ENCODE measurements around the gene LRAT.

Gene LRAT

DNA sequence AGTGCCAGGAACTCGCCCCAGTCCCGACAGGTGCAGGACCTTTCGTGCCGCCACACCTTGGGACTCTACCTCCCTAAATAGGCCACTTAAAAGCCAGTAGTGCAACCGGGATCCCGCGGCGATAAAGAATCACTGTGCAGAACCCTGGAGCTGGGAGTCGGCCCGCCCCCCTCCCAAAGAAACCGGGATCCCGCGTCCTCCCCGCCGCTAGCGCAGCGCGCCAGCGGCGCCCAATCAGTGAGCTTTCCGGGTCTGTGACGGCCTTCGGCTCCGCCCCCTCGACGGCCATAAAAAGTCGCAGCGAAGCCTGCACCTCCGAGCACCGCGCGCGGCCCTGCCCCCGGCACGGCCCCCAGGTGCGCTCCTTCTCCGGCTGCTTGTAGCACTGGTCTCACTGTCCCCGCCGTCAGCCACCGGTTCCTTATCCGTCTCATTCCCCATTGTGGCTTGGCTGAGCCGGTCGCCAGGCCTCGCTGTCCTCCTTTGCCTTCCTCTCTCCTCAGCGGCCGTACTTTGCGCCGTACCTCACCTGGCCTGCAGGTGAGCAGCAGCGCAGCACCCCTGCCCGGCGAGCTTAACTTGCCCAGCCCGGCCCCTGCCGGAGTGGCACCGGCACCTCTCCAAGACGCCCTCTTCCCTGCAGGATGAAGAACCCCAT is at the start of gene LRAT:
Gene LRAT, plus strand, starts transcription at position 318 of the 658 bp plus-strand sequence. Its CDS starts 327 bp downstream, at position 645.
- no peak for DNase-seq (ENCODE audit: low read depth)

DNA sequence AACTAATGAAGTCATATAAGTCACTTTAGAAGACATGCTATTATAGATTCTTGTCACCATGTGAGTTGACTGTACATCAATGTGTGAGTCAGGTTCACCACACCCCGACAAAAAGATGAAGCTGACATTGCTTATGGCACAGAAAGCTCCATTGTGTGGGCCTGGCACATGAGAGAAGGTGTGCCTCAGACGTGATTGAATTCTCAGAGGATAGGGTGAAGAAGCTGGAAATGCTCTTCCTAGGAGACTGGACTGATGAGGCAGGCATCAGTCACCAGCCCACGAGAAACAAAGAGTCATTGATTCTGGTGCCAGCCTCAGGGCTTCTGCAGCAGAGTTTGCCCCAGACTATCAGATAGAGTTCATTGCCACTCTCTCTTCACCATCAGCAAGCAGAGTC is 35.9 kb upstream of the LRAT start:
- no peak for DNase-seq (ENCODE audit: low read depth)
- TF ChIP-seq, protein P1, sequence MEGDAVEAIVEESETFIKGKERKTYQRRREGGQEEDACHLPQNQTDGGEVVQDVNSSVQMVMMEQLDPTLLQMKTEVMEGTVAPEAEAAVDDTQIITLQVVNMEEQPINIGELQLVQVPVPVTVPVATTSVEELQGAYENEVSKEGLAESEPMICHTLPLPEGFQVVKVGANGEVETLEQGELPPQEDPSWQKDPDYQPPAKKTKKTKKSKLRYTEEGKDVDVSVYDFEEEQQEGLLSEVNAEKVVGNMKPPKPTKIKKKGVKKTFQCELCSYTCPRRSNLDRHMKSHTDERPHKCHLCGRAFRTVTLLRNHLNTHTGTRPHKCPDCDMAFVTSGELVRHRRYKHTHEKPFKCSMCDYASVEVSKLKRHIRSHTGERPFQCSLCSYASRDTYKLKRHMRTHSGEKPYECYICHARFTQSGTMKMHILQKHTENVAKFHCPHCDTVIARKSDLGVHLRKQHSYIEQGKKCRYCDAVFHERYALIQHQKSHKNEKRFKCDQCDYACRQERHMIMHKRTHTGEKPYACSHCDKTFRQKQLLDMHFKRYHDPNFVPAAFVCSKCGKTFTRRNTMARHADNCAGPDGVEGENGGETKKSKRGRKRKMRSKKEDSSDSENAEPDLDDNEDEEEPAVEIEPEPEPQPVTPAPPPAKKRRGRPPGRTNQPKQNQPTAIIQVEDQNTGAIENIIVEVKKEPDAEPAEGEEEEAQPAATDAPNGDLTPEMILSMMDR (IDR thresholded peaks at IDR 0.05; ENCODE audit: insufficient read depth, low read depth, low read length, missing control alignments): no peak
- H3K4me3 ChIP-seq (ENCODE audit: low read depth, low read length): no peak overlapping the region

More for the DNA sequence above, at the start of gene LRAT:
- H3K4me3 ChIP-seq (ENCODE audit: low read depth, low read length): no peak within 1 kb of the TSS
- TF ChIP-seq, protein P1 (IDR thresholded peaks at IDR 0.05; ENCODE audit: insufficient read depth, low read depth, low read length, missing control alignments): no peak

DNA sequence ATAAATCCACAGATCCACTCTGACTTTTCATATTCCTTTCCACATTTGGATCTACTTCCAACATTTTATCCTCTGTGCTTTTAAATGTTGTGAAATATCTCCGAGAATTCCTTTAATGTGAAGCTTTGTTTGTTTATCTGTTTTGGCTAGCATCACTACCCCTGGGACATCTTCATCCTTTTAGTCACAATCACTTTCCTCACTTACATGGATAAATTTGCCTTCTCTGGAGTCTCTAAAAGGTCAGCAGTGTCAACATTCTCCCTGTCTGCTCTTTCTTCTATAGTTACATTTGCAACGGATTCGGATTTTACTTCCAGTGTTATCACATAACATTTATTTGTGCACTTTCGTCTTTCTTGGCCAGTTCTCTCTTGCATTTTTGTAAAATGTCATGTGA is 34.2 kb upstream of the LRAT start:
- TF ChIP-seq, protein P1 (IDR thresholded peaks at IDR 0.05; ENCODE audit: insufficient read depth, low read depth, low read length, missing control alignments): no peak
- DNase-seq (ENCODE audit: low read depth): no peak
- no peak overlapping the region for H3K4me3 ChIP-seq (ENCODE audit: low read depth, low read length)

DNA sequence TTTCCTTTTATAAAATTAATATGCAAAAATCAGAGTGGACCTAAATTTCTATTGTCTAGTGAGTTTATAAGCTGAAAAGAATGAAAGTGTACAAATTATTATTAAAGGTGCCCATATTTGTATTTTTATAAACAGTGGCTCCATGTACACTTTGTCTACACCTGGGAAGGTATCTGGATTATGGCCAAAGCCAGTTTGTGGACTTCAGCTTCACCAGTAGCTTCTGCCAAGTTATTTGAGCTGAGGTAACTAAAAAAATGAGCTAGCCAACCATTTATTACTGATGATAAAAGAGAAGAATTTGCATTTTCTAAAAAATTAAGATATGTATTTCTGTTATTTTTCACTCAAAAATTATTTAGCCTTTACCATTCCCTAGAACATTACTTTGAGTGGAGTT is 32.3 kb upstream of the LRAT start:
- TF ChIP-seq, protein P1 (IDR thresholded peaks at IDR 0.05; ENCODE audit: insufficient read depth, low read depth, low read length, missing control alignments): no peak
- H3K4me3 ChIP-seq (ENCODE audit: low read depth, low read length): no peak overlapping the region
- no peak for DNase-seq (ENCODE audit: low read depth)

DNA sequence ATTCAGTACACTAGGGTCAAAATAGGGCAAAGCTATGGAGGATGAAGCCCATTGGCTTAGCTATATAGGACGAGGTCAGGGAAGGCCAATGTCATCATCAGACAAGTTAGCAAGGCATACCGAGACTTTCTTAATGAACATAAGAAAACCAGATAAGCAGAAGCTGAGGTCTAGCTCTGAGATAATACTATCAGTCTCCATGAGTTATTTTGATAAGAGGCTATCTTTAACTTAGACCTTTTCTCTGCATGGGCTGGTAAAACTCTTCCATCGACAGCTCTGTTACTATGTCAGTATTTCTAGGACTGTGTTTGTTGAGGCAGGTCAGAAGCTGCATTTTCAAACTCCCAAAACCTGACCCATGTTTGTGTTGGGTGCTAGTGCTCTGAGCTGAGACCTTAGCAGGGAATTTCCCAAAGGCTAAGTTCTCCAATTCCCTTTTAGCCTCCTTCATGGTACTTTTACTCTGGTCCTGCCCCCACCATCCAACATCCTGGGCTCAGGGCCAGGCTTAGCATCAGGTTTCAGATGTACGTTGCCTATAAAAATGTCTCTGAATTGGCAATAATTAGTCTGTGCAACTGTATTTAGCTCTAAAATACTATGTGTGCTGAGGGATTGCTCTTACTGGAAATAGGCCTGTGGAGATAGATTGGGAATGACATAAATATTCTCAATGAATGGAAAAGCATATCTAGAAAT is 29.3 kb upstream of the LRAT start:
- no peak for DNase-seq (ENCODE audit: low read depth)
- no peak overlapping the region for H3K4me3 ChIP-seq (ENCODE audit: low read depth, low read length)
- TF ChIP-seq, protein P1 (IDR thresholded peaks at IDR 0.05; ENCODE audit: insufficient read depth, low read depth, low read length, missing control alignments): no peak

DNA sequence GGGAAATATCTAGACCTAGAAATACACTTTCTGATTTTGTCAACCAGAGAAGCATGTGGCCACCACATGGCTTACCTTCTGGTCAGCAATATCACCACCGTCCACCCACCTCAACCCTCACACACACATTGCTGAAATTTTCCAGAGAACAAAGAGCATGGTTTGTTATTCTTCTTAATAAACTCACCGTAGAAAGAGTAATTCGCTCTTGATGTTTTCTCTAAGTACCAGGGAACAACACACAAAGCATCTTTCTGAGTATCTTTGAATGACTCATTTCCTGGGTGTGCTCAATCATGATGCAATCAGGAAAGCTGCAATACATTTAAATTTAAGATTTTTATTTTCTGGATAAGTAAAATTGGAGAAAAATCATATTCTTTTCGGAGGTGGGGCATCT is 24.7 kb upstream of the LRAT start:
- TF ChIP-seq, protein P1 (IDR thresholded peaks at IDR 0.05; ENCODE audit: insufficient read depth, low read depth, low read length, missing control alignments): no peak
- H3K4me3 ChIP-seq (ENCODE audit: low read depth, low read length): no peak overlapping the region
- DNase-seq (ENCODE audit: low read depth): no peak
